ENCODE data around the gene RBM20. TPM values are rescaled to one million over a fixed set of nuclear protein-coding genes. Genes with fewer than 3 reads are reported as not detected.

The RBM20 gene
- total and polyA plus RNA-seq, 2 of the 4 experiments (the other 2 are of a cell fraction), result under 0.01 to 0.15 TPM

DNA sequence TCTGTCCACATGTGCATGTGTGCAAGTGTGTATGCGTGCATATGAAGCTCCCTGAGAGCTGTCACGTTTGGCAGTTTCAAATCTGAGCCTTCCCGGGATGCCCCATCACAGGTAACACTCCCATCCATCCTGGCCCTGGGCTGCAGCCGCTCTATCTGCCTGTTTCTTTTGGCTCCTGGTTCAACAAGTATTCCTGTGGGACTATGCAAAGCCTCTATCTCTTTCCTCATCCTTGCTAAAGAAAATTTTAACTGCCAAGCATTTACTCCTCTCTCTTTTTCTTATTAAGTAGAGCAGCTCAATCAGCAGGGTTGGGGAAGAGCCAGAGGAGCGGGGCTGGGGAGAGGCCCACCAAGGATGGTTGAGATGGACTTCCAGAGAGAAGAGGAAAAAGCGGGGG lies 203.2 kb downstream of the RBM20 start:
- Histone ChIP-seq H3K9me1 (ENCODE audit: insufficient read depth, low read length) (no peaks in the 10 kb centered on the region), H3K23ac (ENCODE audit: low read depth, low read length) (no peak overlapping the region), H3K4me2 (ENCODE audit: low read depth, low read length) (no peak overlapping the region), H4K5ac (ENCODE audit: low read depth, low read length) (no peak overlapping the region), H2BK5ac (ENCODE audit: low read depth, low read length, poor library complexity, severe bottlenecking) (no peak overlapping the region), H2AK5ac (ENCODE audit: low read depth, low read length) (no peak overlapping the region), H4K91ac (ENCODE audit: insufficient read depth, low read depth, low read length) (no peak overlapping the region), H3K79me1 (ENCODE audit: low read depth in 1 of 2, low read length in 2 of 2) (no peaks in the 10 kb centered on the region), H3K27ac (ENCODE audit: insufficient read depth, low read length) (no peak overlapping the region), H3K4ac (ENCODE audit: low read depth, low read length) (no peak overlapping the region), H2BK15ac (ENCODE audit: low read depth, low read length) (no peak overlapping the region), H4K20me1 (ENCODE audit: insufficient read depth, low read length) (no peaks in the 10 kb centered on the region), H3K14ac (replicated peaks; ENCODE audit: low read depth, low read length) (no peak overlapping the region), H2AFZ (replicated peaks; ENCODE audit: low read length, poor library complexity) (no peak overlapping the region), H4K8ac (ENCODE audit: low read depth in 2 of 2, low read length in 2 of 2) (no peak overlapping the region), H3K4me3 (ENCODE audit: insufficient read depth, low read depth, low read length) (no peak overlapping the region), H3K9ac (ENCODE audit: low read depth, low read length) (no peak overlapping the region), H3K27me3 (ENCODE audit: control insufficient read depth, insufficient read depth, low read length) (peaks cover 28% of the 10 kb centered on the region), H3K36me3 (ENCODE audit: control insufficient read depth, insufficient read depth, low read length) (no peaks in the 10 kb centered on the region), H3K56ac (ENCODE audit: extremely low read depth, insufficient read depth, low read length) (no peak overlapping the region), H3K4me1 (ENCODE audit: control insufficient read depth, insufficient read depth, low read length) (no peaks in the 10 kb centered on the region), H2AK9ac (replicated peaks; ENCODE audit: low read depth, low read length, poor library complexity) (no peak overlapping the region), H2BK20ac (ENCODE audit: low read depth, low read length) (no peak overlapping the region), H2BK120ac (ENCODE audit: low read depth, low read length) (no peak overlapping the region), H3K18ac (ENCODE audit: low read depth, low read length) (no peak overlapping the region), H3K9me3 (ENCODE audit: control insufficient read depth, insufficient read depth, low read length) (no peaks in the 10 kb centered on the region)
- no TSS peak for BruUV-seq (replicated peaks)
- CTCF ChIA-PET, result interaction anchor here (0.8 kb wide), 1 partner anchor 11 kb away, joined by 3 read pairs; no protein-coding TSS in a partner anchor
- TF ChIP-seq NFE2L2 (IDR thresholded peaks at IDR 0.05; ENCODE audit: low read depth, low read length) (no peak), MXI1 (IDR thresholded peaks at IDR 0.05; ENCODE audit: borderline replicate concordance, low read depth, low read length) (no peak), POLR2A (IDR thresholded peaks at IDR 0.05; ENCODE audit: low read depth, low read length) (no peak), BHLHE40 (IDR thresholded peaks at IDR 0.05; ENCODE audit: low read depth, low read length) (no peak), CHD1 (IDR thresholded peaks at IDR 0.05; ENCODE audit: low read depth, low read length) (no peak), SMC3 (IDR thresholded peaks at IDR 0.05; ENCODE audit: low read depth, low read length) (no peak), MAZ (IDR thresholded peaks at IDR 0.05; ENCODE audit: borderline replicate concordance, low read depth, low read length) (no peak), CEBPB (IDR thresholded peaks at IDR 0.05; ENCODE audit: low read depth, low read length) (no peak), FOS (IDR thresholded peaks at IDR 0.05; ENCODE audit: low read depth, low read length) (no peak), MAFK (IDR thresholded peaks at IDR 0.05; ENCODE audit: low read depth, low read length) (no peak), USF2 (IDR thresholded peaks at IDR 0.05; ENCODE audit: low read depth, low read length) (no peak), RAD21 (IDR thresholded peaks at IDR 0.05; ENCODE audit: low read length) (no peak)
- TF ChIP-seq, protein P1, sequence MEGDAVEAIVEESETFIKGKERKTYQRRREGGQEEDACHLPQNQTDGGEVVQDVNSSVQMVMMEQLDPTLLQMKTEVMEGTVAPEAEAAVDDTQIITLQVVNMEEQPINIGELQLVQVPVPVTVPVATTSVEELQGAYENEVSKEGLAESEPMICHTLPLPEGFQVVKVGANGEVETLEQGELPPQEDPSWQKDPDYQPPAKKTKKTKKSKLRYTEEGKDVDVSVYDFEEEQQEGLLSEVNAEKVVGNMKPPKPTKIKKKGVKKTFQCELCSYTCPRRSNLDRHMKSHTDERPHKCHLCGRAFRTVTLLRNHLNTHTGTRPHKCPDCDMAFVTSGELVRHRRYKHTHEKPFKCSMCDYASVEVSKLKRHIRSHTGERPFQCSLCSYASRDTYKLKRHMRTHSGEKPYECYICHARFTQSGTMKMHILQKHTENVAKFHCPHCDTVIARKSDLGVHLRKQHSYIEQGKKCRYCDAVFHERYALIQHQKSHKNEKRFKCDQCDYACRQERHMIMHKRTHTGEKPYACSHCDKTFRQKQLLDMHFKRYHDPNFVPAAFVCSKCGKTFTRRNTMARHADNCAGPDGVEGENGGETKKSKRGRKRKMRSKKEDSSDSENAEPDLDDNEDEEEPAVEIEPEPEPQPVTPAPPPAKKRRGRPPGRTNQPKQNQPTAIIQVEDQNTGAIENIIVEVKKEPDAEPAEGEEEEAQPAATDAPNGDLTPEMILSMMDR (conservative IDR thresholded peaks at IDR 0.05; ENCODE audit: low read depth, low read length), result no peak
- intact Hi-C loops (cut with micrococcal nuclease) (no loop called here), dilution Hi-C loops (cut with HindIII; ENCODE audit: low sequenced_read_pairs, unreplicated experiment) (no loop called here), in situ Hi-C loops (cut with MboI; ENCODE audit: low sequenced_read_pairs) (no loop called here)
- DNase-seq (no peak), ATAC-seq (ENCODE audit: low read depth) (no peak)
- POLR2A ChIA-PET (ENCODE audit: unreplicated experiment), result no interaction called here
- 100% methylated on average over 1 of the region's 6 CpGs; no CpG with 5 or more reads in 1 of the 2 experiments for WGBS, 2 experiments (ENCODE audit: extremely low coverage in 2 of 2, insufficient read length in 1 of 2)
